GM12878 (cell line): ENCODE results near the gene GALK1. TPM values are rescaled to one million over a fixed set of nuclear protein-coding genes. Genes with fewer than 3 reads are reported as not detected.

Experiments used
- ATAC-seq: fragments of 200-7000 bp; cut with Tn5 transposase; 3 replicates; pipeline ENCODE4 v1.9.1; 2020; ENCODE audit warnings: mild to moderate bottlenecking, moderate library complexity
- BruUV-seq: library from RNA; stranded (reverse); fragments of 400-500 nt; replicated peaks from 2 replicates; lab custom pipeline; 2021; lab: Mats Ljungman, UMichigan
- CTCF ChIA-PET: fragments of 300-600 bp; sonication (Branson Sonifier 250); formaldehyde crosslinking; extraction: SDS; loops from one replicate; lab custom pipeline; 2021; ENCODE audit warnings: inconsistent platforms; lab: Yijun Ruan, JAX
- POLR2A ChIA-PET: fragments of 350-600 bp; formaldehyde crosslinking; extraction: SDS; loops from one replicate; lab custom pipeline; 2021; ENCODE audit warnings: inconsistent platforms; lab: Charles Lee
- RAD21 ChIA-PET: fragments of 300-600 bp; sonication (Branson Sonifier 250); formaldehyde crosslinking; loops from one replicate; lab custom pipeline; 2023; ENCODE audit warnings: antibody characterized with exemption; ENCODE audit not compliant: unreplicated experiment; lab: Charles Lee
- SMC1A ChIA-PET: fragments of 300-600 bp; sonication (Branson Sonifier 250); formaldehyde crosslinking; loops from one replicate; lab custom pipeline; 2023; ENCODE audit not compliant: unreplicated experiment, uncharacterized antibody; lab: Charles Lee
- DNase-seq: peaks from one replicate; pipeline ENCODE4 v3.0.0-alpha.2; 2011; ENCODE audit warnings: low read depth, low spot score
- FAIRE-seq: peaks from 3 replicates; lab custom pipeline; 2011; peaks lifted over from hg19 to GRCh38; lab: Jason Lieb, UNC
- H2AFZ ChIP-seq: 2 replicates; pipeline ENCODE4 v1.6.0; 2011; ENCODE audit warnings: low read depth, low read length, control low read depth; ENCODE audit not compliant: control insufficient read depth
- H3K27ac ChIP-seq: 2 replicates; pipeline ENCODE4 v1.5.1; 2011; ENCODE audit warnings: control low read depth; ENCODE audit not compliant: control insufficient read depth, insufficient read depth
- H3K27me3 ChIP-seq, 2 experiments: replicated peaks in 1 of 2; 2 replicates each; pipeline versions ENCODE4 v1.6.0 to v1.6.1; 2011; ENCODE audit warnings: low read length in 1 of 2; ENCODE audit not compliant: control insufficient read depth in 2 of 2, insufficient read depth in 2 of 2
- H3K36me3 ChIP-seq, 2 experiments: 2 replicates each; pipeline ENCODE4 v1.5.1; 2011; ENCODE audit warnings: low read length in 1 of 2; ENCODE audit not compliant: control insufficient read depth in 2 of 2, insufficient read depth in 2 of 2
- H3K4me1 ChIP-seq: 2 replicates; pipeline ENCODE4 v1.6.1; 2011; ENCODE audit warnings: mild to moderate bottlenecking, low read length, moderate library complexity, mixed read lengths; ENCODE audit not compliant: control insufficient read depth, insufficient read depth
- H3K4me2 ChIP-seq: 2 replicates; pipeline ENCODE4 v1.6.0; 2011; ENCODE audit warnings: control low read depth; ENCODE audit not compliant: control insufficient read depth, insufficient read depth
- H3K4me3 ChIP-seq: fragments of 200-600 bp; sonication (generic); 2 replicates; pipeline ENCODE4 v1.5.1; 2016
- H3K79me2 ChIP-seq: 2 replicates; pipeline ENCODE4 v1.6.0; 2011; ENCODE audit warnings: low read length; ENCODE audit not compliant: control insufficient read depth, insufficient read depth
- H3K9ac ChIP-seq: 2 replicates; pipeline ENCODE4 v1.8.0; 2011; ENCODE audit warnings: low read length, control low read depth, mixed read lengths; ENCODE audit not compliant: control insufficient read depth, insufficient read depth
- H3K9me3 ChIP-seq: replicated peaks from 3 replicates; pipeline ENCODE4 v1.5.1; 2011; ENCODE audit warnings: mild to moderate bottlenecking, low read length; ENCODE audit not compliant: control insufficient read depth, insufficient read depth
- H4K20me1 ChIP-seq: 2 replicates; pipeline ENCODE4 v1.6.0; 2011; ENCODE audit not compliant: control insufficient read depth, insufficient read depth
- BCL11A ChIP-seq: IDR thresholded peaks from 2 replicates; pipeline ENCODE4 v1.6.1; 2011; ENCODE audit warnings: low read depth, low read length
- CBX5 ChIP-seq: sonication (generic); IDR thresholded peaks from 2 replicates; pipeline ENCODE4 v1.6.1; 2016; ENCODE audit warnings: low read depth, moderate library complexity, mild to moderate bottlenecking, inconsistent platforms
- CHD2 ChIP-seq: IDR thresholded peaks from 2 replicates; pipeline ENCODE4 v1.6.1; 2011; ENCODE audit warnings: low read depth, low read length, improper control_type of control experiment, borderline replicate concordance
- CREM ChIP-seq: IDR thresholded peaks from 2 replicates; pipeline ENCODE4 v1.6.1; 2014; ENCODE audit warnings: antibody characterized with exemption, low read depth
- EED ChIP-seq: sonication (generic); IDR thresholded peaks from 2 replicates; pipeline ENCODE4 v1.6.1; 2016; ENCODE audit warnings: antibody characterized with exemption, low read depth
- GABPA ChIP-seq: IDR thresholded peaks from 2 replicates; pipeline ENCODE4 v1.6.1; 2014; ENCODE audit warnings: antibody characterized with exemption, low read depth, mild to moderate bottlenecking, inconsistent platforms
- IKZF1 ChIP-seq: fragments of 450-650 bp; conservative IDR thresholded peaks from 2 replicates; pipeline ENCODE4 v1.6.1; 2017; ENCODE audit warnings: antibody characterized with exemption, mild to moderate bottlenecking
- JUND ChIP-seq: IDR thresholded peaks from 2 replicates; pipeline ENCODE4 v1.6.1; 2012; ENCODE audit warnings: low read depth, mild to moderate bottlenecking, low read length, improper control_type of control experiment, moderate library complexity
- MXI1 ChIP-seq: fragments of 150-350 bp; IDR thresholded peaks from 2 replicates; pipeline ENCODE4 v1.6.1; 2011; ENCODE audit warnings: low read depth, mild to moderate bottlenecking, inconsistent platforms, low read length, improper control_type of control experiment
- MYC ChIP-seq: IDR thresholded peaks from 2 replicates; pipeline ENCODE4 v1.6.1; 2011; ENCODE audit warnings: mild to moderate bottlenecking, low read length, moderate library complexity, inconsistent platforms; ENCODE audit not compliant: insufficient read depth, insufficient replicate concordance, insufficient read length, severe bottlenecking
- POLR2A ChIP-seq: IDR thresholded peaks from 2 replicates; pipeline ENCODE4 v1.6.1; 2011; ENCODE audit warnings: low read depth, mild to moderate bottlenecking, low read length
- SUZ12 ChIP-seq: fragments of 200-600 bp; sonication (generic); IDR thresholded peaks from one replicate; pipeline ENCODE4 v1.6.1; 2018; ENCODE audit warnings: antibody characterized with exemption, mild to moderate bottlenecking; ENCODE audit not compliant: unreplicated experiment
- TCF7 ChIP-seq: IDR thresholded peaks from 2 replicates; pipeline ENCODE4 v1.6.1; 2014; ENCODE audit warnings: antibody characterized with exemption, borderline replicate concordance
- ZBED1 ChIP-seq: IDR thresholded peaks from 2 replicates; pipeline ENCODE4 v1.6.1; 2016; ENCODE audit warnings: borderline replicate concordance
- ZNF274 ChIP-seq: IDR thresholded peaks from one replicate; pipeline ENCODE4 v1.8.0; 2011; ENCODE audit not compliant: insufficient read length, insufficient read depth
- WGBS: methylation state at CpG from one replicate; pipeline ENCODE4 v1.1.6; 2016; ENCODE audit warnings: low lambda C conversion rate; ENCODE audit not compliant: insufficient replicate concordance, insufficient coverage; ENCODE audit errors: missing lambda C conversion rate; 5-methylcytosine and 5-hydroxymethylcytosine counted together
- in situ Hi-C: fragments of 300-500 bp; cut with MboI; formaldehyde crosslinking; loops from 9 replicates; pipeline ENCODE4 v1.14.3; 2018; ENCODE audit warnings: mixed read lengths
- intact Hi-C: fragments of 100-400 bp; cut with micrococcal nuclease; formaldehyde crosslinking; loops from one replicate; pipeline ENCODE4 v1.14.2; 2022; ENCODE audit not compliant: unreplicated experiment
- polyA plus RNA-seq, 11 experiments: library from polyadenylated mRNA; depleted of rRNA in 4 of 11; unstranded in 6 of 11; stranded (reverse) in 5 of 11; fragments of >200 nt; fragmentation: Nextera tagmentation in 4 of 11; fragmentation: Illumina TruSeq in 1 of 11; extraction: Ambion mirVana in 4 of 11; extraction: Trizol in 1 of 11; gene quantifications; 1 replicate in 1 of 11; 2 replicates in 10 of 11; pipeline versions ENCODE4 v1.2.1 to v1.2.3, GENCODE V29; 2011 to 2016; ENCODE audit warnings: inconsistent platforms in 2 of 11, missing spikeins in 2 of 11, low read depth in 1 of 11
- total RNA-seq, 4 experiments: library from RNA; depleted of rRNA in 3 of 4; stranded (reverse); fragments of >200 nt in 3 of 4; fragmentation: Illumina TruSeq in 1 of 4; extraction: Trizol in 1 of 4; gene quantifications; 2 replicates each; pipeline versions ENCODE4 v1.2.1 to v1.2.3, GENCODE V29; 2013 to 2021
- TF ChIP-seq, protein P1 (sequence below): IDR thresholded peaks from 2 replicates; pipeline ENCODE4 v1.6.1; 2012; ENCODE audit warnings: low read depth, low read length, improper control_type of control experiment
- TF ChIP-seq, protein P2 (sequence below), 3 experiments: IDR thresholded peaks in 2 of 3; conservative IDR thresholded peaks in 1 of 3; 2 replicates each; pipeline ENCODE4 v1.5.1; 2011; ENCODE audit warnings: low read depth in 3 of 3, low read length in 3 of 3, mild to moderate bottlenecking in 3 of 3, control low read depth in 2 of 3, moderate library complexity in 2 of 3, inconsistent platforms in 1 of 3, mixed read lengths in 1 of 3; ENCODE audit not compliant: control insufficient read depth in 2 of 3, insufficient read depth in 1 of 3; ENCODE audit errors: extremely low read depth in 1 of 3
- TF ChIP-seq, protein P3 (sequence below): fragments of 450-650 bp; IDR thresholded peaks from 2 replicates; pipeline ENCODE4 v1.6.1; 2018; ENCODE audit warnings: mild to moderate bottlenecking, low read depth, moderate library complexity; ENCODE audit not compliant: partially characterized antibody

GALK1 gene
- total and polyA plus RNA-seq, 10 of the 15 experiments (the other 5 are each of a cell fraction or from before 2014, with no cell fraction given): 0.21 to 43.8 (median 21.4) TPM

DNA sequence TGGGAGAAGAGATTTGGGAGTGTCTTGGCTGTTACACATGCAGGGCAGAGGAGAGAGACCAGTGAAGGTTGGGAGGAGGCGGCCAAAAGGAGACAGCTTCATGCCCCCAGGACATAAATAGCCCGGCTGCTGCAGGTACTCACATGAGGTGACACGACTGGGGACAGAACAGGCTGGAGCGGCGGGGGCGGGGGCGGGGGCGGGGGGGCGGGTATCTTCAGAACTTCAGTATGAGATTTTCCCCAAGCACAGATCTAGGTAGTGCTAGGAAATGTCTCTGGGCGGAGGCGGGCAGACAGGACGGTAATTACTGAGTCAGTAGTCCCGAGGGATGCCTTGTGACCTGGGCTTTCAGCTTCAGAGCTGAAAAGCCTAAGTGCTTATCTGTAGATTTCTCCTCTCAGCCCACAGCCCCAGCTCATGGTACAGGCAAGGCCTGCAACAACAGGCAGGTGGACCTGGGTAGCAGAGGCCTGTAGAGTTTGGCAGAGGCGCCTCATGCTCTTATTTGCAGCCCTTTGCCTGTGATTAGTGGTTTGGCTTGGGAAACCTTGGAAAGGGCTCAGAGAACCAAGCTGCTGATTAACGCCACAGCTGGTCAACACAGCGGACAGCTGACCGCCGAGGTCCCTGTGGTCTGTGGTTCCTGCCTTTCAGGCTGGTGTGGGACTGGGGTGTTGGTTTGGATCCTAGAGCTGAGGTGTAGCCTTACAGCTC is 44.1 kb upstream of the GALK1 start:
- no peaks in the 10 kb centered on the region for H3K9me3 ChIP-seq
- H2AFZ ChIP-seq: no peak overlapping the region
- H3K36me3 ChIP-seq: peaks cover 15 to 23% of the 10 kb centered on the region in 2 experiments
- intact Hi-C loops: no loop called here
- peak; percentile 90 for ATAC-seq
- peak; percentile 66 for FAIRE-seq
- RAD21 ChIA-PET: interaction anchor here (0.8 to 3.3 kb wide), 15 partner anchors 12 to 163 kb away, joined by 3 to 24 read pairs (median 4); partner anchors contain the start of genes GALK1, UNC13D, UNK and WBP2
- peak overlapping the region; percentile 26; the same call in 1 of the 2 replicates for H3K4me2 ChIP-seq
- CTCF ChIA-PET: interaction anchor here (0.8 to 3.3 kb wide), 11 partner anchors 18 to 57 kb away, joined by 3 to 16 read pairs (median 5); partner anchors contain the start of genes GALK1, UNK and WBP2
- H3K79me2 ChIP-seq: no peaks in the 10 kb centered on the region; the same call in 1 of the 2 replicates
- in situ Hi-C loops: no loop called here
- POLR2A ChIA-PET: interaction anchor here (0.6 to 4.9 kb wide), 14 partner anchors 8 to 68 kb away, joined by 3 to 33 read pairs (median 5); partner anchors contain the start of genes GALK1 and WBP2
- 18% methylated on average over 18 of the region's 18 CpGs for whole genome bisulfite sequencing
- H3K4me3 ChIP-seq: no peak overlapping the region
- peaks cover 9% of the 10 kb centered on the region for H3K4me1 ChIP-seq
- SMC1A ChIA-PET: interaction anchor here (0.6 to 2.5 kb wide), 12 partner anchors 9 to 56 kb away, joined by 3 to 15 read pairs (median 4); partner anchors contain the start of gene GALK1
- H3K27me3 ChIP-seq: no peaks in the 10 kb centered on the region
- H3K9ac ChIP-seq: no peak overlapping the region
- H4K20me1 ChIP-seq: no peaks in the 10 kb centered on the region
- DNase-seq: peak; percentile 57
- 0 out of 2 replicates have a peak overlapping the region, but pooled peaks have one; percentile 6 for H3K27ac ChIP-seq
- no TSS peak for BruUV-seq
- TF ChIP-seq BCL11A (no peak), EED (no peak), MYC (no peak), CHD2 (0 out of 2 replicates have a peak, but pooled peaks have one; percentile 7), CBX5 (no peak), SUZ12 (no peak), ZBED1 (no peak), IKZF1 (peak; percentile 47), ZNF274 (no peak), POLR2A (no peak), TCF7 (no peak), CREM (no peak), MXI1 (0 out of 2 replicates have a peak, but pooled peaks have one; percentile 14), JUND (no peak), GABPA (no peak)
- TF ChIP-seq, protein P1, sequence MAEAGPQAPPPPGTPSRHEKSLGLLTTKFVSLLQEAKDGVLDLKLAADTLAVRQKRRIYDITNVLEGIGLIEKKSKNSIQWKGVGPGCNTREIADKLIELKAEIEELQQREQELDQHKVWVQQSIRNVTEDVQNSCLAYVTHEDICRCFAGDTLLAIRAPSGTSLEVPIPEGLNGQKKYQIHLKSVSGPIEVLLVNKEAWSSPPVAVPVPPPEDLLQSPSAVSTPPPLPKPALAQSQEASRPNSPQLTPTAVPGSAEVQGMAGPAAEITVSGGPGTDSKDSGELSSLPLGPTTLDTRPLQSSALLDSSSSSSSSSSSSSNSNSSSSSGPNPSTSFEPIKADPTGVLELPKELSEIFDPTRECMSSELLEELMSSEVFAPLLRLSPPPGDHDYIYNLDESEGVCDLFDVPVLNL: no peak
- TF ChIP-seq, protein P2, sequence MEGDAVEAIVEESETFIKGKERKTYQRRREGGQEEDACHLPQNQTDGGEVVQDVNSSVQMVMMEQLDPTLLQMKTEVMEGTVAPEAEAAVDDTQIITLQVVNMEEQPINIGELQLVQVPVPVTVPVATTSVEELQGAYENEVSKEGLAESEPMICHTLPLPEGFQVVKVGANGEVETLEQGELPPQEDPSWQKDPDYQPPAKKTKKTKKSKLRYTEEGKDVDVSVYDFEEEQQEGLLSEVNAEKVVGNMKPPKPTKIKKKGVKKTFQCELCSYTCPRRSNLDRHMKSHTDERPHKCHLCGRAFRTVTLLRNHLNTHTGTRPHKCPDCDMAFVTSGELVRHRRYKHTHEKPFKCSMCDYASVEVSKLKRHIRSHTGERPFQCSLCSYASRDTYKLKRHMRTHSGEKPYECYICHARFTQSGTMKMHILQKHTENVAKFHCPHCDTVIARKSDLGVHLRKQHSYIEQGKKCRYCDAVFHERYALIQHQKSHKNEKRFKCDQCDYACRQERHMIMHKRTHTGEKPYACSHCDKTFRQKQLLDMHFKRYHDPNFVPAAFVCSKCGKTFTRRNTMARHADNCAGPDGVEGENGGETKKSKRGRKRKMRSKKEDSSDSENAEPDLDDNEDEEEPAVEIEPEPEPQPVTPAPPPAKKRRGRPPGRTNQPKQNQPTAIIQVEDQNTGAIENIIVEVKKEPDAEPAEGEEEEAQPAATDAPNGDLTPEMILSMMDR (IDR thresholded peaks at IDR 0.05 in 2 of 3, conservative IDR thresholded peaks at IDR 0.05 in 1 of 3; ENCODE audit: control insufficient read depth in 2 of 3, extremely low read depth in 1 of 3, insufficient read depth in 1 of 3, low read depth in 3 of 3, low read length in 3 of 3): no peak
- TF ChIP-seq, protein P3, sequence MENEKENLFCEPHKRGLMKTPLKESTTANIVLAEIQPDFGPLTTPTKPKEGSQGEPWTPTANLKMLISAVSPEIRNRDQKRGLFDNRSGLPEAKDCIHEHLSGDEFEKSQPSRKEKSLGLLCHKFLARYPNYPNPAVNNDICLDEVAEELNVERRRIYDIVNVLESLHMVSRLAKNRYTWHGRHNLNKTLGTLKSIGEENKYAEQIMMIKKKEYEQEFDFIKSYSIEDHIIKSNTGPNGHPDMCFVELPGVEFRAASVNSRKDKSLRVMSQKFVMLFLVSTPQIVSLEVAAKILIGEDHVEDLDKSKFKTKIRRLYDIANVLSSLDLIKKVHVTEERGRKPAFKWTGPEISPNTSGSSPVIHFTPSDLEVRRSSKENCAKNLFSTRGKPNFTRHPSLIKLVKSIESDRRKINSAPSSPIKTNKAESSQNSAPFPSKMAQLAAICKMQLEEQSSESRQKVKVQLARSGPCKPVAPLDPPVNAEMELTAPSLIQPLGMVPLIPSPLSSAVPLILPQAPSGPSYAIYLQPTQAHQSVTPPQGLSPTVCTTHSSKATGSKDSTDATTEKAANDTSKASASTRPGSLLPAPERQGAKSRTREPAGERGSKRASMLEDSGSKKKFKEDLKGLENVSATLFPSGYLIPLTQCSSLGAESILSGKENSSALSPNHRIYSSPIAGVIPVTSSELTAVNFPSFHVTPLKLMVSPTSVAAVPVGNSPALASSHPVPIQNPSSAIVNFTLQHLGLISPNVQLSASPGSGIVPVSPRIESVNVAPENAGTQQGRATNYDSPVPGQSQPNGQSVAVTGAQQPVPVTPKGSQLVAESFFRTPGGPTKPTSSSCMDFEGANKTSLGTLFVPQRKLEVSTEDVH: no peak
